ENCODE measurements around the gene TNFRSF4. TPM values are rescaled to one million over a fixed set of nuclear protein-coding genes. Genes with fewer than 3 reads are reported as not detected.

The TNFRSF4 gene
- total RNA-seq, 2 donors from 2014 or later: 1.2 to 2.3 TPM

DNA sequence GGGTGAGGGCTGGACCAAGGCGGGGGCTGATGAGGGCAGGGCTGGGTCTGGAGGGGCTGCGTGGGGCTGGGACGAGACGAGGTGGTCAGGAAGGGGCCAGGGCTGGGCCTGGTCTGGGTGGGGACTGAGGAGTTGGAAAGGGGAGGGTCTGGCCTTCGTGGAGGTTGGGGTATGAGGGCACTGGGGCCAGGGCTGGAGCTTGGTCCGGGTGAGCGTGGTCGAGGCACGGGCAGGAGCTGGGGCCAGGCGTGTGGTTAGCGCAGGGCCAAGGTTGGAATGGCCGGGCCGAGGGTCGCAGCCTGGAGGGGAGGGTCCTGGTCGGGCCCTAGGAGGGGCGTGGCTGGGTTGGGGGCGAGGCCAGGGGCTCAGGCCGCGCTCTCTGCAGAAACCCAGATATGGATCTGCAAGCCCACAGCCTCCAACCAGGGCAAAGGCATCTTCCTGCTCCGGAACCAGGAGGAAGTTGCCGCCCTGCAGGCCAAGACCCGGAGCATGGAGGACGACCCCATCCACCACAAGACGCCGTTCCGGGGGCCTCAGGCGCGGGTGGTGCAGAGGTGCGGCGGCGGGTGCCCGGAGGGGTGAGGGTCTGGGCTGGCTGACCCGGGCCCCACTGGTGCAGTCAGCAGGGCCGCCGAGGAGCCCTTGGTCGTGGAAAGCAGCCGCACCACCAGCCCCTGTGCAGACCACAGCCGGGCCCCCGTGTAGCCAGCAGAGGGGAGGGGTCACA lies 31.3 kb downstream of the TNFRSF4 start:
- DNase-seq: no peak
- peaks cover 3% of the 10 kb centered on the region for H3K27me3 ChIP-seq
- no peak overlapping the region for H3K27ac ChIP-seq
- no peak overlapping the region for H3K9ac ChIP-seq (ENCODE audit: low read depth in 2 of 2, low read length in 2 of 2)
- TF ChIP-seq, protein P1, sequence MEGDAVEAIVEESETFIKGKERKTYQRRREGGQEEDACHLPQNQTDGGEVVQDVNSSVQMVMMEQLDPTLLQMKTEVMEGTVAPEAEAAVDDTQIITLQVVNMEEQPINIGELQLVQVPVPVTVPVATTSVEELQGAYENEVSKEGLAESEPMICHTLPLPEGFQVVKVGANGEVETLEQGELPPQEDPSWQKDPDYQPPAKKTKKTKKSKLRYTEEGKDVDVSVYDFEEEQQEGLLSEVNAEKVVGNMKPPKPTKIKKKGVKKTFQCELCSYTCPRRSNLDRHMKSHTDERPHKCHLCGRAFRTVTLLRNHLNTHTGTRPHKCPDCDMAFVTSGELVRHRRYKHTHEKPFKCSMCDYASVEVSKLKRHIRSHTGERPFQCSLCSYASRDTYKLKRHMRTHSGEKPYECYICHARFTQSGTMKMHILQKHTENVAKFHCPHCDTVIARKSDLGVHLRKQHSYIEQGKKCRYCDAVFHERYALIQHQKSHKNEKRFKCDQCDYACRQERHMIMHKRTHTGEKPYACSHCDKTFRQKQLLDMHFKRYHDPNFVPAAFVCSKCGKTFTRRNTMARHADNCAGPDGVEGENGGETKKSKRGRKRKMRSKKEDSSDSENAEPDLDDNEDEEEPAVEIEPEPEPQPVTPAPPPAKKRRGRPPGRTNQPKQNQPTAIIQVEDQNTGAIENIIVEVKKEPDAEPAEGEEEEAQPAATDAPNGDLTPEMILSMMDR (IDR thresholded peaks at IDR 0.05): no peak
- H3K4me1 ChIP-seq: no peaks in the 10 kb centered on the region
- no peaks in the 10 kb centered on the region for H3K9me3 ChIP-seq
- no peak overlapping the region for H3K4me3 ChIP-seq
- intact Hi-C loops (cut with DNase I): no loop called here
- H3K36me3 ChIP-seq: no peaks in the 10 kb centered on the region

DNA sequence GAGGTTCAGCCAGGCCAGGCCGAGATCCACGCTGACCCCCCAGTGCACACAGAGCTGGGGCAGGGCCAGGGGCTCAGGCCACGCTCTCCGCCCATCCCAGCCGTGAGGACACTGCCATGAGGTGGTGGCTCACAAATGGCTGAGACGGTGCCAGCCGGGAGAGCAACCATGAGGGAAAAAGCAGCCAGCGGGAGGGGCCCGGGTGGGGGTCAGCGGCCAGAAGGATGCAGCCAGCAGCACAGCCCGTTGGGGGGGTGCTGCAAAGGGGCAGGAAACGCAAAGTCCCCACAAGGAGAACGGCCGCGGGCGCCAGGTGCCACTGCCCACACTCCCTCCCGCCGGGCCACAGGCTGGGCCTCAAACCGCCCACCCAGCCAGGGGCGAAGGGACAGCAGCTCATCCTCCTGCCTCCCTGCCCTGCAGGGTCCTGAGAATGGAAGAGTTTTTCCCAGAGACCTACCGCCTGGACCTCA lies 32.0 kb downstream of the TNFRSF4 start:
- Histone ChIP-seq H3K27me3 (peaks cover 4% of the 10 kb centered on the region), H3K9ac (ENCODE audit: low read depth in 2 of 2, low read length in 2 of 2) (no peak overlapping the region), H3K9me3 (no peaks in the 10 kb centered on the region), H3K27ac (no peak overlapping the region), H3K36me3 (no peaks in the 10 kb centered on the region), H3K4me1 (no peaks in the 10 kb centered on the region), H3K4me3 (no peak overlapping the region)
- DNase-seq: no peak
- intact Hi-C loops (cut with DNase I): no loop called here
- TF ChIP-seq, protein P1 (IDR thresholded peaks at IDR 0.05): no peak

DNA sequence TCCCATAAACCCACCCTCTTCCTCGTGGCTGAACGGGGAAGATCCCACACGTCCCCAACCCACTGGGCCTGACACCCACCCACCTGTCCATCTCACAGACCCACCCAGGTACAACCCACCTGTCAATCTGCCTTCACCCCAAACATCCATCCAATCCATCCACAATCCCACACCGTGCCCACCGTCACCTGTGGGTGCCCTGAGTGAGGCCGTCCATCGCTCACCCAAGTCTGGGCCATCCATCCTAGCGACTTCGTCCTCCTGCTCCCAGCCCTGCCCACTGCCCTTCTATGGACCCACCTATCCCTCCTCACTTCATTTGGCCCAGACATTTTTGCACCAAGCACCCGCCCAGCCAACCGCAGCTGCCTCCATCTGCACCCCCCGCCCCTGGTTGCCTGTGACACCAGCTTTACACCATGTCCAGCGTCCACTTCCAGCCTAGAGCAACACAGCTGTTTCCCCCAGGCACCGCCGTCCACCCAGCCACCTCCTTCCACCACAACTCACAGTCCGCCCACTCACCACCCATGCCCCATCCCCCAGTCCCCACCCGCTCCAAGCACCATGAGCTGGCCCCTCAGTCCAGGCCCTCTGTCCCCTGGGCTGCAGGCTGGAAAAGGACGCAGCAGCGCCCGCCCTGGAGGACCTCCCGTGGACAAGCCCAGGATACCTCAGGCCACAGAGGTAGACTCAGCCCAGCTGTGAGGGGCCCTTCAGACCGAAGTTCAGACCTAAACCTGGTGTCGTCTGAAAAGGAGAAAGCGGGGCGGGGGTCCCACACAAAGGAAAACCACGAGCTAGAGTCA lies 32.6 kb downstream of the TNFRSF4 start:
- no peak overlapping the region for H3K4me3 ChIP-seq
- H3K27me3 ChIP-seq: peaks cover 4% of the 10 kb centered on the region
- H3K9me3 ChIP-seq: no peaks in the 10 kb centered on the region
- no peak overlapping the region for H3K9ac ChIP-seq (ENCODE audit: low read depth in 2 of 2, low read length in 2 of 2)
- no peaks in the 10 kb centered on the region for H3K4me1 ChIP-seq
- TF ChIP-seq, protein P1 (IDR thresholded peaks at IDR 0.05): no peak
- intact Hi-C loops (cut with DNase I): no loop called here
- no peaks in the 10 kb centered on the region for H3K36me3 ChIP-seq
- H3K27ac ChIP-seq: no peak overlapping the region
- no peak for DNase-seq

DNA sequence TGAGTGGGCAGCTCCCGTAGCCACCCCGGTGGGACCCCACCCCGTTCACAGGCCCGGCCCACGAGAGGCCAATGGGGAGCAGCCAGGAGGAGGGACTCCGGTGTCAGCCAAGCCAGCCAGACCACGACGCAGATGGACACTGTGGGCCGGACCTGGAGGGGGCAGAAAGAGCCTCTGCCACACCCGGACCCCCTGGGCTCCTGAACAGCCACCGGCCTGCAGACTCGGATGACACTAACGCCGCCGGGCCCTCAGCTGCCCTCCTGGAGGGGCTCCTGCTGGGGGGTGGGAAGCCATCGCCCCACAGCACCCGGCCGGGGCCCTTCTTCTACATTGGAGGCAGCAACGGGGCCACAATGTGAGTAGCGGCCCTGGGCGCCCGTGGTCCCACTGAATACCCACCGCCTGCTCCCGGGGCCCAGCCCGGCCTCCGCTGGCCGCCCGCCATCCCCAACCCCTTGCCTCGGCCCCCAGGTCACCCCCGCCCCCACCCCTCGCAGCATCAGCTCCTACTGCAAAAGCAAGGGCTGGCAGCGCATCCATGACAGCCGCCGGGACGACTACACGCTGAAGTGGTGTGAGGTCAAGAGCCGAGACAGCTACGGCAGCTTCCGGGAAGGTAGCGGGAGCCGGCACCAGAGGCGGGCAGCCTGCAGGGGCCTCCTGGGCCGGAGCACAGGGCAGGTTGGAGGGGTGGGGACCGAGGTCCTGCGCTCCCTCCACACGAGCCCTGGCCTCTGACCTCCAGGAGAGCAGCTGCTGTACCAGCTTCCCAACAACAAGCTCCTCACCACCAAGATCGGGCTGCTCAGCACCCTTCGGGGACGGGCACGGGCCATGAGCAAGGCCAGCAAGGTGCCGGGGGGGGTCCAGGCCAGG lies 33.7 kb downstream of the TNFRSF4 start:
- peaks cover 4% of the 10 kb centered on the region for H3K27me3 ChIP-seq
- no peaks in the 10 kb centered on the region for H3K4me1 ChIP-seq
- peak; percentile 15 for DNase-seq
- H3K27ac ChIP-seq: no peak overlapping the region
- H3K4me3 ChIP-seq: no peak overlapping the region
- no peaks in the 10 kb centered on the region for H3K36me3 ChIP-seq
- TF ChIP-seq, protein P1 (IDR thresholded peaks at IDR 0.05): no peak
- H3K9me3 ChIP-seq: no peaks in the 10 kb centered on the region
- H3K9ac ChIP-seq (ENCODE audit: low read depth in 2 of 2, low read length in 2 of 2): no peak overlapping the region
- intact Hi-C loops (cut with DNase I): loop anchor here (10.0 kb wide), 1 partner anchor 45 kb away; no protein-coding TSS in a partner anchor

Measured in colonic mucosa (tissue), 4 donors.